Right ventricle myocardium superior (tissue), 1 donor: ENCODE measurements around the gene DSCAM. TPM values are rescaled to one million over a fixed set of nuclear protein-coding genes. Genes with fewer than 3 reads are reported as not detected.

Experiments
- ATAC-seq: fragments of 200-7000 bp; cut with Tn5 transposase; one replicate; pipeline ENCODE4 v1.9.1; 2020; ENCODE audit warnings: mild to moderate bottlenecking; ENCODE audit not compliant: poor library complexity
- DNase-seq: peaks from one replicate; pipeline ENCODE4 v3.0.0-alpha.2; 2020
- intact Hi-C: fragments of 100-400 bp; cut with DNase I; formaldehyde crosslinking; loops from one replicate; pipeline ENCODE4 v1.11.2; 2022
- total RNA-seq: library from RNA; stranded (reverse); fragmentation: NEBNext Ultra II Directional; extraction: Animal tissue kit (Norgen Biotek cat#: 25700); gene quantifications from one replicate; pipeline ENCODE4 v1.2.1, GENCODE V29; 2021
- donor health status: DM: no; HTN: yes; CAD: no; lungs with severe emphysema.

Gene DSCAM
- total RNA-seq, 1 donor from 2014 or later: not detected

- intact Hi-C loops: loop anchor here (5.0 kb wide), 1 partner anchor 246 kb away; no protein-coding TSS in a partner anchor
- no peak for DNase-seq
- no peak for ATAC-seq
Measured at GRCh38 chr21:40388046-40388445, 458.9 kb downstream of the DSCAM start.

GRCh38 chr21:40386981-40387747, 459.8 kb downstream of the DSCAM start:
- no peak for ATAC-seq
- intact Hi-C loops: loop anchor here (5.0 kb wide), 1 partner anchor 245 kb away; no protein-coding TSS in a partner anchor
- DNase-seq: no peak

GRCh38 chr21:40386294-40386911, 460.6 kb downstream of the DSCAM start:
- intact Hi-C loops: loop anchor here (5.0 kb wide), 1 partner anchor 244 kb away; no protein-coding TSS in a partner anchor
- ATAC-seq (peak; percentile 65), DNase-seq (peak; percentile 58)

- intact Hi-C loops: loop anchor here (5.0 kb wide), 1 partner anchor 244 kb away; no protein-coding TSS in a partner anchor
- DNase-seq: no peak
- no peak for ATAC-seq
Measured at GRCh38 chr21:40385883-40386282, 461.1 kb downstream of the DSCAM start.

GRCh38 chr21:40383951-40384350, 463.0 kb downstream of the DSCAM start:
- ATAC-seq (no peak), DNase-seq (no peak)
- intact Hi-C loops: no loop called here

- intact Hi-C loops: no loop called here
- no peak for DNase-seq
- no peak for ATAC-seq
Measured at GRCh38 chr21:40381111-40381510, 465.8 kb downstream of the DSCAM start.

GRCh38 chr21:40379881-40380810, 466.8 kb downstream of the DSCAM start:
- no peak for DNase-seq
- no peak for ATAC-seq
- intact Hi-C loops: no loop called here

- DNase-seq (no peak), ATAC-seq (no peak)
- intact Hi-C loops: no loop called here
Measured at GRCh38 chr21:40377135-40377534, 469.8 kb downstream of the DSCAM start.

GRCh38 chr21:40373761-40374160, 473.2 kb downstream of the DSCAM start:
- DNase-seq (no peak), ATAC-seq (no peak)
- intact Hi-C loops: no loop called here

- DNase-seq (no peak), ATAC-seq (no peak)
- intact Hi-C loops: no loop called here
Measured at GRCh38 chr21:40372506-40372905, 474.5 kb downstream of the DSCAM start.

GRCh38 chr21:40371329-40371728, 475.6 kb downstream of the DSCAM start:
- intact Hi-C loops: no loop called here
- ATAC-seq (no peak), DNase-seq (no peak)

- intact Hi-C loops: no loop called here
- no peak for DNase-seq
- no peak for ATAC-seq
Measured at GRCh38 chr21:40356644-40357043, 490.3 kb downstream of the DSCAM start.

GRCh38 chr21:40355076-40355475, 491.9 kb downstream of the DSCAM start:
- no peak for DNase-seq
- no peak for ATAC-seq
- intact Hi-C loops: no loop called here

- intact Hi-C loops: no loop called here
- ATAC-seq: no peak
- no peak for DNase-seq
Measured at GRCh38 chr21:40351006-40351405, 496.0 kb downstream of the DSCAM start.

- no peak for ATAC-seq
- intact Hi-C loops: no loop called here
- DNase-seq: no peak
Measured at GRCh38 chr21:40349591-40349990, 497.4 kb downstream of the DSCAM start.

GRCh38 chr21:40345711-40346321, 501.1 kb downstream of the DSCAM start:
- intact Hi-C loops: no loop called here
- ATAC-seq (no peak), DNase-seq (no peak)

- DNase-seq (no peak), ATAC-seq (no peak)
- intact Hi-C loops: no loop called here
Measured at GRCh38 chr21:40340357-40340756, 506.6 kb downstream of the DSCAM start.

GRCh38 chr21:40339050-40339449, 507.9 kb downstream of the DSCAM start:
- no peak for DNase-seq
- intact Hi-C loops: no loop called here
- no peak for ATAC-seq

GRCh38 chr21:40337981-40338380, 509.0 kb downstream of the DSCAM start:
- DNase-seq (no peak), ATAC-seq (no peak)
- intact Hi-C loops: no loop called here
